ENCODE measurements around the gene MYH10.

The MYH10 gene

GRCh38 chr17:8647202-8647601, 16.7 kb upstream of the MYH10 start:
- Histone ChIP-seq H3K27me3 (ENCODE audit: low read depth, low read length) (no peaks in the 10 kb centered on the region), H3K4me1 (ENCODE audit: control insufficient read depth in 1 of 2, insufficient read depth in 2 of 2, low read length in 2 of 2) (no peaks in the 10 kb centered on the region), H3K27ac (ENCODE audit: low read length) (no peak overlapping the region), H3K36me3 (ENCODE audit: control insufficient read depth in 1 of 2, insufficient read depth in 2 of 2, low read length in 2 of 2) (no peaks in the 10 kb centered on the region), H3K4me3 (ENCODE audit: low read depth in 1 of 2, low read length in 2 of 2) (no peak overlapping the region), H3K9me3 (ENCODE audit: control insufficient read depth in 1 of 2, low read length in 2 of 2) (no peaks in the 10 kb centered on the region)

GRCh38 chr17:8644507-8644902, 14.0 kb upstream of the MYH10 start:
- Histone ChIP-seq H3K4me1 (ENCODE audit: control insufficient read depth in 1 of 2, insufficient read depth in 2 of 2, low read length in 2 of 2) (no peaks in the 10 kb centered on the region), H3K4me3 (ENCODE audit: low read depth in 1 of 2, low read length in 2 of 2) (no peak overlapping the region), H3K36me3 (ENCODE audit: control insufficient read depth in 1 of 2, insufficient read depth in 2 of 2, low read length in 2 of 2) (no peaks in the 10 kb centered on the region), H3K27me3 (ENCODE audit: low read depth, low read length) (no peaks in the 10 kb centered on the region), H3K9me3 (ENCODE audit: control insufficient read depth in 1 of 2, low read length in 2 of 2) (no peaks in the 10 kb centered on the region), H3K27ac (ENCODE audit: low read length) (no peak overlapping the region)

GRCh38 chr17:8643855-8644506, 13.5 kb upstream of the MYH10 start:
- no peaks in the 10 kb centered on the region for H3K4me1 ChIP-seq (ENCODE audit: control insufficient read depth in 1 of 2, insufficient read depth in 2 of 2, low read length in 2 of 2)
- no peak overlapping the region for H3K4me3 ChIP-seq (ENCODE audit: low read depth in 1 of 2, low read length in 2 of 2)
- H3K27me3 ChIP-seq (ENCODE audit: low read depth, low read length) = no peaks in the 10 kb centered on the region
- H3K36me3 ChIP-seq (ENCODE audit: control insufficient read depth in 1 of 2, insufficient read depth in 2 of 2, low read length in 2 of 2) = no peaks in the 10 kb centered on the region
- no peak overlapping the region for H3K27ac ChIP-seq (ENCODE audit: low read length)
- no peaks in the 10 kb centered on the region for H3K9me3 ChIP-seq (ENCODE audit: control insufficient read depth in 1 of 2, low read length in 2 of 2)

- H3K4me1 ChIP-seq (ENCODE audit: control insufficient read depth in 1 of 2, insufficient read depth in 2 of 2, low read length in 2 of 2) = no peaks in the 10 kb centered on the region
- no peaks in the 10 kb centered on the region for H3K36me3 ChIP-seq (ENCODE audit: control insufficient read depth in 1 of 2, insufficient read depth in 2 of 2, low read length in 2 of 2)
- H3K27ac ChIP-seq (ENCODE audit: low read length) = no peak overlapping the region
- H3K9me3 ChIP-seq (ENCODE audit: control insufficient read depth in 1 of 2, low read length in 2 of 2) = no peaks in the 10 kb centered on the region
- no peak overlapping the region for H3K4me3 ChIP-seq (ENCODE audit: low read depth in 1 of 2, low read length in 2 of 2)
- H3K27me3 ChIP-seq (ENCODE audit: low read depth, low read length) = no peaks in the 10 kb centered on the region
Measured at GRCh38 chr17:8639709-8640108, 9.2 kb upstream of the MYH10 start.

- Histone ChIP-seq H3K27me3 (ENCODE audit: low read depth, low read length) (no peaks in the 10 kb centered on the region), H3K36me3 (ENCODE audit: control insufficient read depth in 1 of 2, insufficient read depth in 2 of 2, low read length in 2 of 2) (no peaks in the 10 kb centered on the region), H3K4me3 (ENCODE audit: low read depth in 1 of 2, low read length in 2 of 2) (no peak overlapping the region), H3K27ac (ENCODE audit: low read length) (no peak overlapping the region), H3K4me1 (ENCODE audit: control insufficient read depth in 1 of 2, insufficient read depth in 2 of 2, low read length in 2 of 2) (peaks cover 0 to 7% of the 10 kb centered on the region in 2 donors), H3K9me3 (ENCODE audit: control insufficient read depth in 1 of 2, low read length in 2 of 2) (no peaks in the 10 kb centered on the region)
Measured at GRCh38 chr17:8632061-8632460, 1.5 kb upstream of the MYH10 start.

GRCh38 chr17:8631554-8631877, 991 bp upstream of the MYH10 start:
- Histone ChIP-seq H3K4me1 (ENCODE audit: control insufficient read depth in 1 of 2, insufficient read depth in 2 of 2, low read length in 2 of 2) (peaks cover 0 to 7% of the 10 kb centered on the region in 2 donors), H3K36me3 (ENCODE audit: control insufficient read depth in 1 of 2, insufficient read depth in 2 of 2, low read length in 2 of 2) (no peaks in the 10 kb centered on the region), H3K27me3 (ENCODE audit: low read depth, low read length) (no peaks in the 10 kb centered on the region), H3K27ac (ENCODE audit: low read length) (no peak overlapping the region), H3K4me3 (ENCODE audit: low read depth in 1 of 2, low read length in 2 of 2) (peak overlapping the region; percentile 68 to 85), H3K9me3 (ENCODE audit: control insufficient read depth in 1 of 2, low read length in 2 of 2) (no peaks in the 10 kb centered on the region)

GRCh38 chr17:8630802-8631553, 453 bp upstream of the MYH10 start:
- Histone ChIP-seq H3K27ac (ENCODE audit: low read length) (no peak overlapping the region), H3K4me3 (ENCODE audit: low read depth in 1 of 2, low read length in 2 of 2) (peak overlapping the region; percentile 68 to 85), H3K27me3 (ENCODE audit: low read depth, low read length) (no peaks in the 10 kb centered on the region), H3K36me3 (ENCODE audit: control insufficient read depth in 1 of 2, insufficient read depth in 2 of 2, low read length in 2 of 2) (no peaks in the 10 kb centered on the region), H3K9me3 (ENCODE audit: control insufficient read depth in 1 of 2, low read length in 2 of 2) (no peaks in the 10 kb centered on the region), H3K4me1 (ENCODE audit: control insufficient read depth in 1 of 2, insufficient read depth in 2 of 2, low read length in 2 of 2) (peaks cover 0 to 7% of the 10 kb centered on the region in 2 donors)

GRCh38 chr17:8629371-8630226, 926 bp downstream of the MYH10 start:
- Histone ChIP-seq H3K4me3 (ENCODE audit: low read depth in 1 of 2, low read length in 2 of 2) (peak overlapping the region; percentile 68 to 85), H3K36me3 (ENCODE audit: control insufficient read depth in 1 of 2, insufficient read depth in 2 of 2, low read length in 2 of 2) (no peaks in the 10 kb centered on the region), H3K4me1 (ENCODE audit: control insufficient read depth in 1 of 2, insufficient read depth in 2 of 2, low read length in 2 of 2) (peaks cover 0 to 7% of the 10 kb centered on the region in 2 donors), H3K9me3 (ENCODE audit: control insufficient read depth in 1 of 2, low read length in 2 of 2) (no peaks in the 10 kb centered on the region), H3K27me3 (ENCODE audit: low read depth, low read length) (no peaks in the 10 kb centered on the region), H3K27ac (ENCODE audit: low read length) (peak overlapping the region; percentile 23)

GRCh38 chr17:8628609-8629169, 1.8 kb downstream of the MYH10 start:
- H3K36me3 ChIP-seq (ENCODE audit: control insufficient read depth in 1 of 2, insufficient read depth in 2 of 2, low read length in 2 of 2) = no peaks in the 10 kb centered on the region
- H3K9me3 ChIP-seq (ENCODE audit: control insufficient read depth in 1 of 2, low read length in 2 of 2) = no peaks in the 10 kb centered on the region
- no peak overlapping the region for H3K27ac ChIP-seq (ENCODE audit: low read length)
- no peaks in the 10 kb centered on the region for H3K27me3 ChIP-seq (ENCODE audit: low read depth, low read length)
- H3K4me1 ChIP-seq (ENCODE audit: control insufficient read depth in 1 of 2, insufficient read depth in 2 of 2, low read length in 2 of 2) = peaks cover 0 to 7% of the 10 kb centered on the region in 2 donors
- H3K4me3 ChIP-seq (ENCODE audit: low read depth in 1 of 2, low read length in 2 of 2) = peak overlapping the region in 1 of 2 donors; percentile 19

- H3K4me3 ChIP-seq (ENCODE audit: low read depth in 1 of 2, low read length in 2 of 2) = peak overlapping the region in 1 of 2 donors; percentile 19
- H3K4me1 ChIP-seq (ENCODE audit: control insufficient read depth in 1 of 2, insufficient read depth in 2 of 2, low read length in 2 of 2) = peaks cover 0 to 7% of the 10 kb centered on the region in 2 donors
- H3K27ac ChIP-seq (ENCODE audit: low read length) = no peak overlapping the region
- H3K36me3 ChIP-seq (ENCODE audit: control insufficient read depth in 1 of 2, insufficient read depth in 2 of 2, low read length in 2 of 2) = no peaks in the 10 kb centered on the region
- no peaks in the 10 kb centered on the region for H3K9me3 ChIP-seq (ENCODE audit: control insufficient read depth in 1 of 2, low read length in 2 of 2)
- H3K27me3 ChIP-seq (ENCODE audit: low read depth, low read length) = no peaks in the 10 kb centered on the region
Measured at GRCh38 chr17:8628172-8628571, 2.4 kb downstream of the MYH10 start.

- H3K4me3 ChIP-seq (ENCODE audit: low read depth in 1 of 2, low read length in 2 of 2) = no peak overlapping the region
Measured at GRCh38 chr17:8623591-8623990, 6.9 kb downstream of the MYH10 start.

More at GRCh38 chr17:8623591-8623990, 6.9 kb downstream of the MYH10 start:
- no peak overlapping the region for H3K27ac ChIP-seq (ENCODE audit: low read length)
- H3K4me1 ChIP-seq (ENCODE audit: control insufficient read depth in 1 of 2, insufficient read depth in 2 of 2, low read length in 2 of 2) = no peaks in the 10 kb centered on the region
- H3K36me3 ChIP-seq (ENCODE audit: control insufficient read depth in 1 of 2, insufficient read depth in 2 of 2, low read length in 2 of 2) = peaks cover 0 to 4% of the 10 kb centered on the region in 2 donors
- no peaks in the 10 kb centered on the region for H3K9me3 ChIP-seq (ENCODE audit: control insufficient read depth in 1 of 2, low read length in 2 of 2)
- no peaks in the 10 kb centered on the region for H3K27me3 ChIP-seq (ENCODE audit: low read depth, low read length)
